ENCODE results near the gene PSMB10. TPM values are rescaled to one million over a fixed set of nuclear protein-coding genes. Genes with fewer than 3 reads are reported as not detected.

The PSMB10 gene
- total RNA-seq, 4 donors from 2014 or later, result 22.9 to 39.7 (median 32.5) TPM

GRCh38 chr16:67949645-67950044, 13.0 kb upstream of the PSMB10 start:
- H3K36me3 ChIP-seq, result peaks cover 77 to 85% of the 10 kb centered on the region in 2 donors
- no peak overlapping the region for H3K27ac ChIP-seq
- H3K9me3 ChIP-seq, result no peaks in the 10 kb centered on the region
- intact Hi-C loops (cut with DNase I), result loop anchor here (5.0 kb wide), 1 partner anchor 407 kb away; no protein-coding TSS in a partner anchor
- no peaks in the 10 kb centered on the region for H3K27me3 ChIP-seq
- 97 to 100% methylated on average over 2 to 10 of the region's 11 CpGs for WGBS, 2 donors
- DNase-seq, result no peak
- TF ChIP-seq CTCF (IDR thresholded peaks at IDR 0.05), result no peak
- no peak for TF ChIP-seq POLR2A (IDR thresholded peaks at IDR 0.05)
- H3K4me3 ChIP-seq (replicated peaks in 1 of 3), result no peak overlapping the region
- peaks cover 0 to 5% of the 10 kb centered on the region in 2 donors for H3K4me1 ChIP-seq

GRCh38 chr16:67948015-67948414, 11.4 kb upstream of the PSMB10 start:
- Histone ChIP-seq H3K4me3 (replicated peaks in 1 of 3) (no peak overlapping the region), H3K27ac (no peak overlapping the region), H3K4me1 (peaks cover 0 to 6% of the 10 kb centered on the region in 2 donors), H3K27me3 (no peaks in the 10 kb centered on the region), H3K36me3 (peaks cover 69 to 81% of the 10 kb centered on the region in 2 donors), H3K9me3 (no peaks in the 10 kb centered on the region)
- no peak for DNase-seq
- TF ChIP-seq POLR2A (IDR thresholded peaks at IDR 0.05), result no peak
- intact Hi-C loops (cut with DNase I), result loop anchor here (5.0 kb wide), 1 partner anchor 406 kb away; no protein-coding TSS in a partner anchor
- 93 to 94% methylated on average over 15 of the region's 15 CpGs for WGBS, 2 donors

- no peaks in the 10 kb centered on the region for H3K27me3 ChIP-seq
- H3K36me3 ChIP-seq, result peaks cover 73 to 80% of the 10 kb centered on the region in 2 donors
- H3K4me3 ChIP-seq (replicated peaks in 1 of 3), result no peak overlapping the region
- DNase-seq, result no peak
- no peak overlapping the region for H3K27ac ChIP-seq
- peaks cover 0 to 14% of the 10 kb centered on the region in 2 donors for H3K4me1 ChIP-seq
- H3K9me3 ChIP-seq, result no peaks in the 10 kb centered on the region
- intact Hi-C loops (cut with DNase I), result loop anchor here (5.0 kb wide), 1 partner anchor 405 kb away; no protein-coding TSS in a partner anchor
- WGBS, 2 donors, result 90 to 97% methylated on average over 16 to 28 of the region's 28 CpGs
- TF ChIP-seq POLR2A (IDR thresholded peaks at IDR 0.05) (no peak), CTCF (IDR thresholded peaks at IDR 0.05) (no peak)
Observed at GRCh38 chr16:67946966-67947558, 10.4 kb upstream of the PSMB10 start.

GRCh38 chr16:67946128-67946569, 9.5 kb upstream of the PSMB10 start:
- H3K27ac ChIP-seq, result no peak overlapping the region

GRCh38 chr16:67945392-67945933, 8.8 kb upstream of the PSMB10 start:
- H3K27ac ChIP-seq, result no peak overlapping the region
- peaks cover 63 to 64% of the 10 kb centered on the region in 2 donors for H3K36me3 ChIP-seq
- H3K9me3 ChIP-seq, result no peaks in the 10 kb centered on the region
- peaks cover 0 to 9% of the 10 kb centered on the region in 2 donors for H3K4me1 ChIP-seq
- H3K27me3 ChIP-seq, result no peaks in the 10 kb centered on the region
- no peak overlapping the region for H3K4me3 ChIP-seq (replicated peaks in 1 of 3)
- no peak for DNase-seq
- WGBS, 2 donors, result 80 to 97% methylated on average over 16 to 24 of the region's 24 CpGs
- intact Hi-C loops (cut with DNase I), result loop anchor here (5.0 kb wide), 1 partner anchor 403 kb away; no protein-coding TSS in a partner anchor
- TF ChIP-seq CTCF (IDR thresholded peaks at IDR 0.05) (no peak), POLR2A (IDR thresholded peaks at IDR 0.05) (no peak)

More at GRCh38 chr16:67946128-67946569, 9.5 kb upstream of the PSMB10 start:
- Histone ChIP-seq H3K27me3 (no peaks in the 10 kb centered on the region), H3K4me3 (replicated peaks in 1 of 3) (no peak overlapping the region), H3K9me3 (no peaks in the 10 kb centered on the region), H3K4me1 (peaks cover 0 to 9% of the 10 kb centered on the region in 2 donors), H3K36me3 (peaks cover 70 to 71% of the 10 kb centered on the region in 2 donors)
- WGBS, 2 donors, result 93 to 94% methylated on average over 9 to 20 of the region's 20 CpGs
- intact Hi-C loops (cut with DNase I), result loop anchor here (5.0 kb wide), 1 partner anchor 404 kb away; no protein-coding TSS in a partner anchor
- TF ChIP-seq CTCF (IDR thresholded peaks at IDR 0.05), result no peak
- no peak for DNase-seq
